ENCODE measurements around the gene METTL13. TPM values are rescaled to one million over a fixed set of nuclear protein-coding genes. Genes with fewer than 3 reads are reported as not detected.

METTL13 gene, protein sequence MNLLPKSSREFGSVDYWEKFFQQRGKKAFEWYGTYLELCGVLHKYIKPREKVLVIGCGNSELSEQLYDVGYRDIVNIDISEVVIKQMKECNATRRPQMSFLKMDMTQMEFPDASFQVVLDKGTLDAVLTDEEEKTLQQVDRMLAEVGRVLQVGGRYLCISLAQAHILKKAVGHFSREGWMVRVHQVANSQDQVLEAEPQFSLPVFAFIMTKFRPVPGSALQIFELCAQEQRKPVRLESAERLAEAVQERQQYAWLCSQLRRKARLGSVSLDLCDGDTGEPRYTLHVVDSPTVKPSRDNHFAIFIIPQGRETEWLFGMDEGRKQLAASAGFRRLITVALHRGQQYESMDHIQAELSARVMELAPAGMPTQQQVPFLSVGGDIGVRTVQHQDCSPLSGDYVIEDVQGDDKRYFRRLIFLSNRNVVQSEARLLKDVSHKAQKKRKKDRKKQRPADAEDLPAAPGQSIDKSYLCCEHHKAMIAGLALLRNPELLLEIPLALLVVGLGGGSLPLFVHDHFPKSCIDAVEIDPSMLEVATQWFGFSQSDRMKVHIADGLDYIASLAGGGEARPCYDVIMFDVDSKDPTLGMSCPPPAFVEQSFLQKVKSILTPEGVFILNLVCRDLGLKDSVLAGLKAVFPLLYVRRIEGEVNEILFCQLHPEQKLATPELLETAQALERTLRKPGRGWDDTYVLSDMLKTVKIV
- total RNA-seq = 10 to 100 TPM in 2 of 4 donors, 1 to 10 TPM in 2; 6.7 to 23.0 (median 12.3) TPM

DNA sequence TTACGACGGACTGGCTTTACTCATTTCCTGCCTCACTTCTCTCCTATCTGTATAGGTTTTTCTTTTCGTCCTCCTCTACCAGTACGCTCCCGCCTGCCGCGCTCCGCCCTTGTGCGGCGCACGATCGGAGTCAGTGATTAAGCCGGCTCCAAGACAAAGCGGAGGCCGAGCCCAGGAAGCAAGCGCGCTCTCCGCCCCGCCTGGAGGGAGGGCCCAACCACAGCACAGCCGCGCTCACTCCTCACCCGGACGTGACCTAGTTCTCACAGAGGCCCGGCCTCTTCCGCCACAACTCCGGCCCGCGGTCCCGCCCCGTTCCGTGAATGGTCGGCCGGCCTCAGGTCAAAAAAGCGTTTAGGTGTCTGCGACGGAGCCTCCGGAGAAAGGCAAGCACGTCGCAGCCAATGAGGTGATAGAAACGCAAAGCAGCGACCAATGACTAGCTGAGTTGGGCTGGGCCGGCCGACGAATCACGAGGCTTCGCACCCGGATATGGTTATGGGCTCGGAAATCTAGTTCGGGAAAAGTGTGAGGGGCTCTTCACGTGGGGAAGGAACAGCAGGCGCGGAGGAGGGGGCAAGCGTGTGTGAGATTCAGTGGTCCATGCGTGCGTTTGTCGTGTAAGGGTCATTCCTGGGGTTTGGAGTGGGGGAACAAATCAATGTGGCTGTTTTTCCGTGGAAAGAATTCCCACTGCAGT lies at the start of gene METTL13:
Gene METTL13, plus strand, starts transcription at position 485 of the 700 bp plus-strand sequence. CDS start 308 bp downstream, outside the sequence.
- TF ChIP-seq, protein P1, sequence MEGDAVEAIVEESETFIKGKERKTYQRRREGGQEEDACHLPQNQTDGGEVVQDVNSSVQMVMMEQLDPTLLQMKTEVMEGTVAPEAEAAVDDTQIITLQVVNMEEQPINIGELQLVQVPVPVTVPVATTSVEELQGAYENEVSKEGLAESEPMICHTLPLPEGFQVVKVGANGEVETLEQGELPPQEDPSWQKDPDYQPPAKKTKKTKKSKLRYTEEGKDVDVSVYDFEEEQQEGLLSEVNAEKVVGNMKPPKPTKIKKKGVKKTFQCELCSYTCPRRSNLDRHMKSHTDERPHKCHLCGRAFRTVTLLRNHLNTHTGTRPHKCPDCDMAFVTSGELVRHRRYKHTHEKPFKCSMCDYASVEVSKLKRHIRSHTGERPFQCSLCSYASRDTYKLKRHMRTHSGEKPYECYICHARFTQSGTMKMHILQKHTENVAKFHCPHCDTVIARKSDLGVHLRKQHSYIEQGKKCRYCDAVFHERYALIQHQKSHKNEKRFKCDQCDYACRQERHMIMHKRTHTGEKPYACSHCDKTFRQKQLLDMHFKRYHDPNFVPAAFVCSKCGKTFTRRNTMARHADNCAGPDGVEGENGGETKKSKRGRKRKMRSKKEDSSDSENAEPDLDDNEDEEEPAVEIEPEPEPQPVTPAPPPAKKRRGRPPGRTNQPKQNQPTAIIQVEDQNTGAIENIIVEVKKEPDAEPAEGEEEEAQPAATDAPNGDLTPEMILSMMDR (IDR thresholded peaks at IDR 0.05) = peak in 1 of 4 experiments; percentile 14
- peak; percentile 95 to 99 for TF ChIP-seq POLR2A (IDR thresholded peaks at IDR 0.05)
- Histone ChIP-seq H3K27ac (peak within 1 kb of the TSS; percentile 87 to 88), H3K4me1 (peaks cover 0 to 4% of the 10 kb centered on the region in 2 donors), H3K9me3 (no peaks in the 10 kb centered on the region), H3K27me3 (no peaks in the 10 kb centered on the region), H3K4me3 (peak within 1 kb of the TSS; percentile 78 to 95), H3K36me3 (no peaks in the 10 kb centered on the region)
- intact Hi-C loops (cut with DNase I; ENCODE audit: low total_unique reads) = loop anchor here (5.0 kb wide), 1 partner anchor 751 kb away; the partner anchor contains the start of gene SUCO
- DNase-seq = peak; percentile 98

DNA sequence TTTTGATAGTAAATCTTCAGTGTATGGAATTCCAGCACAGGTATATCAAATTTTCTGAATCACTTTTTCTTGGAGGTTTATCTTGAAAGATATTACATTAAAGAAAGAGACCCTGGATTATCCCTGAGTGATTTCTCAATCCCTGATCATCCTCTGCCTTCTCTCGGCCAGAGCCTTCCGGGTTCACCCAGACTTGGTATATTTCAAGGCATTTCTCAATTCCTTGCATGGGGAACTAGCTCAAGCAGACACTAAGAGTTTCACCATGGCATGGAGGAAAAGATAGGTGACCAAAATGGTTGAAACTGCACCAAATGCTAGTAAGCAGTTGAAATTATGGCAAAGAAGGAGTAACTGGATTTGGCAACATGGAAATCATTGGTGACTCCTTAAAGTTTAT lies 45.3 kb upstream of the METTL13 start:
- Histone ChIP-seq H3K27me3 (no peaks in the 10 kb centered on the region), H3K4me1 (no peaks in the 10 kb centered on the region), H3K4me3 (no peak overlapping the region), H3K27ac (no peak overlapping the region), H3K9me3 (no peaks in the 10 kb centered on the region), H3K36me3 (no peaks in the 10 kb centered on the region)
- TF ChIP-seq, protein P1 (IDR thresholded peaks at IDR 0.05) = no peak
- TF ChIP-seq POLR2A (IDR thresholded peaks at IDR 0.05) = no peak
- intact Hi-C loops (cut with DNase I; ENCODE audit: low total_unique reads) = no loop called here
- no peak for DNase-seq

DNA sequence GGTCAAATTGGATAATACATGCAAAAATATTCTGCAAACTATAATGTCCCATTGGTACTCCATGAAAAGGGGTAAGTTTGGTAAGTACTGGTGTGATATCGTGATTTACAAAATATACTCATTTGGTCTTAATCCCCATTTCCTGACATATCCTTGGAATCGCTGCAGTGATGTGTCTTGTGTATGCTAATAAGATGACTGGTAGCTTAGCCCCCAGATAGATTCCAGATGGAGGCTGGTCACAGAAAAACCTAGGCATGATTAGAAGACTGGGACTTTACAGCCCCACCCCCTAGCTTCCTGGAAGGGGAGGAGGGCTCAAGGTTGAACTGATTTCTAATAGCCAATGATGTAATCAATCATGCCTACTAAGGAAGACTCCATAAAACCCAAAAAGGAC lies 42.5 kb upstream of the METTL13 start:
- H3K36me3 ChIP-seq = no peaks in the 10 kb centered on the region
- H3K4me1 ChIP-seq = peaks cover 0 to 5% of the 10 kb centered on the region in 2 donors
- intact Hi-C loops (cut with DNase I; ENCODE audit: low total_unique reads) = no loop called here
- H3K4me3 ChIP-seq = no peak overlapping the region
- H3K27ac ChIP-seq = no peak overlapping the region
- TF ChIP-seq POLR2A (IDR thresholded peaks at IDR 0.05) = no peak
- TF ChIP-seq, protein P1 (IDR thresholded peaks at IDR 0.05) = no peak
- no peaks in the 10 kb centered on the region for H3K9me3 ChIP-seq
- H3K27me3 ChIP-seq = no peaks in the 10 kb centered on the region
- no peak for DNase-seq

DNA sequence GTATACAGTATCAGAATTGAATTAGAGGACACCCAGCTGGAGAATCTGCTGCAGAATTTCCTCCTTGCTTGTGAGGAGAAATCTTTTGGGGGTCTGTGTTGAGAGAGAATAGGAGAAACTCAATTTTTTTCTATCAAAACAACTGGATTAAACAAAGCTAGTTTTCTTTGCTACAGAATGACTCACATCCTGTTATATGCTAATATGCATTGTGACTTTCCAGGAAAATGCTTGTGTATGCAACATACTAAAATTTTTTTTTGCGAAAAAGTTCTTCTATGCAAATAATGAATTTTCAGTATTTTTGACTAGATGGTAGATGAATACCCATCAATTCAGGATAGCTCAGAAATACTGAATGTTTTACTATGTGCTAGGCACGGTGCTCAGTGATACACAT lies 41.8 kb upstream of the METTL13 start:
- TF ChIP-seq, protein P1 (IDR thresholded peaks at IDR 0.05) = no peak
- TF ChIP-seq POLR2A (IDR thresholded peaks at IDR 0.05) = no peak
- intact Hi-C loops (cut with DNase I; ENCODE audit: low total_unique reads) = no loop called here

More for the DNA sequence above, 41.8 kb upstream of the METTL13 start:
- no peak overlapping the region for H3K4me3 ChIP-seq
- DNase-seq = no peak
- H3K27ac ChIP-seq = no peak overlapping the region
- H3K9me3 ChIP-seq = no peaks in the 10 kb centered on the region
- no peaks in the 10 kb centered on the region for H3K36me3 ChIP-seq
- H3K4me1 ChIP-seq = peaks cover 0 to 9% of the 10 kb centered on the region in 2 donors
- H3K27me3 ChIP-seq = no peaks in the 10 kb centered on the region
